HFFc6 (cell line): Measurements from ENCODE around the gene PTBP1. TPM values are rescaled to one million over a fixed set of nuclear protein-coding genes. Genes with fewer than 3 reads are reported as not detected.
"Not testable (repeated sequence)": the region's sequence is repeated elsewhere in the genome, so short reads cannot be mapped to it uniquely, and the experiment has no call there.

Experiments used
- DNase-seq: peaks from one replicate; pipeline ENCODE4 v3.0.0-alpha.2; 2018
- H3K27ac Mint-ChIP-seq: 2 replicates; pipeline ENCODE4 v1.8.0; 2020; ENCODE audit warnings: mild to moderate bottlenecking, mixed read lengths
- H3K27me3 Mint-ChIP-seq: 2 replicates; pipeline ENCODE4 v1.8.0; 2021; ENCODE audit warnings: mild to moderate bottlenecking, moderate library complexity, mixed read lengths; ENCODE audit not compliant: insufficient read depth
- H3K36me3 Mint-ChIP-seq: 2 replicates; pipeline ENCODE4 v1.8.0; 2021; ENCODE audit warnings: low read depth, mixed read lengths
- H3K4me1 Mint-ChIP-seq: 2 replicates; pipeline ENCODE4 v1.8.0; 2020; ENCODE audit warnings: low read depth, mixed read lengths
- H3K4me3 Mint-ChIP-seq: 2 replicates; pipeline ENCODE4 v1.8.0; 2020; ENCODE audit warnings: mild to moderate bottlenecking, moderate library complexity, mixed read lengths
- H3K9me3 Mint-ChIP-seq: 2 replicates; pipeline ENCODE4 v1.8.0; 2020; ENCODE audit warnings: mild to moderate bottlenecking, mixed read lengths
- CTCF ChIP-seq: fragments of 200-600 bp; sonication (generic); IDR thresholded peaks from 2 replicates; pipeline ENCODE4 v1.5.0; 2021; ENCODE audit warnings: antibody characterized with exemption, mild to moderate bottlenecking
- total RNA-seq, 6 experiments: library from RNA; stranded (reverse); fragmentation: NEBNext Ultra II Directional; extraction: Animal tissue kit (Norgen Biotek cat#: 25700); gene quantifications; 2 replicates in 1 of 6; 3 replicates in 5 of 6; pipeline ENCODE4 v1.2.3, GENCODE V29; 2021

PTBP1 gene
- total RNA-seq, 6 experiments from 2014 or later = 307 to 421 (median 380) TPM

- no peak for DNase-seq
- H3K4me1 Mint-ChIP-seq = no peaks in the 10 kb centered on the region
- TF ChIP-seq CTCF = no peak
- no peak overlapping the region for H3K27ac Mint-ChIP-seq
- peaks cover 5% of the 10 kb centered on the region; the same call in 1 of the 2 replicates for H3K36me3 Mint-ChIP-seq
- H3K27me3 Mint-ChIP-seq = peaks cover 24% of the 10 kb centered on the region
- no peak overlapping the region for H3K4me3 Mint-ChIP-seq
- H3K9me3 Mint-ChIP-seq = peaks cover 4% of the 10 kb centered on the region; the same call in 1 of the 2 replicates
These were observed 47.3 kb downstream of the PTBP1 start for GRCh38 chr19:844546-844971.

GRCh38 chr19:845707-846521 is 48.7 kb downstream of the PTBP1 start:
- TF ChIP-seq CTCF = no peak
- H3K9me3 Mint-ChIP-seq = peaks cover 4% of the 10 kb centered on the region; the same call in 1 of the 2 replicates
- no peak overlapping the region for H3K4me3 Mint-ChIP-seq
- peaks cover 24% of the 10 kb centered on the region for H3K27me3 Mint-ChIP-seq
- no peaks in the 10 kb centered on the region for H3K4me1 Mint-ChIP-seq
- peaks cover 5% of the 10 kb centered on the region; the same call in 1 of the 2 replicates for H3K36me3 Mint-ChIP-seq
- no peak for DNase-seq
- H3K27ac Mint-ChIP-seq = no peak overlapping the region

GRCh38 chr19:848386-848921 is 51.2 kb downstream of the PTBP1 start:
- H3K9me3 Mint-ChIP-seq = no peaks in the 10 kb centered on the region
- peaks cover 20% of the 10 kb centered on the region for H3K27me3 Mint-ChIP-seq
- no peak overlapping the region for H3K27ac Mint-ChIP-seq
- TF ChIP-seq CTCF = no peak
- no peak overlapping the region for H3K4me3 Mint-ChIP-seq
- no peak for DNase-seq
- H3K36me3 Mint-ChIP-seq = no peaks in the 10 kb centered on the region
- no peaks in the 10 kb centered on the region for H3K4me1 Mint-ChIP-seq

- H3K4me1 Mint-ChIP-seq, H3K9me3 Mint-ChIP-seq: not testable (repeated sequence)
- peaks cover 20% of the 10 kb centered on the region for H3K27me3 Mint-ChIP-seq
These were observed 51.9 kb downstream of the PTBP1 start for GRCh38 chr19:849195-849594.

GRCh38 chr19:850221-850978 is 53.1 kb downstream of the PTBP1 start:
- H3K9me3 Mint-ChIP-seq = no peaks in the 10 kb centered on the region
- no peaks in the 10 kb centered on the region for H3K36me3 Mint-ChIP-seq
- H3K4me3 Mint-ChIP-seq = no peak overlapping the region
- peak overlapping the region; percentile 54 for H3K27ac Mint-ChIP-seq
- no peaks in the 10 kb centered on the region for H3K4me1 Mint-ChIP-seq
- H3K27me3 Mint-ChIP-seq = peaks cover 12% of the 10 kb centered on the region
- DNase-seq = peak; percentile 68
- no peak for TF ChIP-seq CTCF

More at GRCh38 chr19:849195-849594, 51.9 kb downstream of the PTBP1 start:
- not testable (repeated sequence) for DNase-seq, H3K4me3 Mint-ChIP-seq, H3K27ac Mint-ChIP-seq, H3K36me3 Mint-ChIP-seq
